ENCODE measurements around the gene ACTN1. TPM values are rescaled to one million over a fixed set of nuclear protein-coding genes. Genes with fewer than 3 reads are reported as not detected.
A peak's percentile ranks its signal among the peaks of the same experiment; 100 is the strongest.
"Not testable (repeated sequence)": the region's sequence is repeated elsewhere in the genome, so short reads cannot be mapped to it uniquely, and the experiment has no call there.

The ACTN1 gene
- total RNA-seq, 1 experiment from 2014 or later, result 71.1 TPM

- no peak for DNase-seq (ENCODE audit: extremely low read depth, low read depth)
Measured at GRCh38 chr14:68987653-68988036, 8.5 kb upstream of the ACTN1 start.

GRCh38 chr14:68986926-68987652 lies 8.0 kb upstream of the ACTN1 start:
- DNase-seq (ENCODE audit: extremely low read depth, low read depth), result no peak

GRCh38 chr14:68986225-68986624 lies 7.1 kb upstream of the ACTN1 start:
- DNase-seq (ENCODE audit: extremely low read depth, low read depth), result no peak

DNA sequence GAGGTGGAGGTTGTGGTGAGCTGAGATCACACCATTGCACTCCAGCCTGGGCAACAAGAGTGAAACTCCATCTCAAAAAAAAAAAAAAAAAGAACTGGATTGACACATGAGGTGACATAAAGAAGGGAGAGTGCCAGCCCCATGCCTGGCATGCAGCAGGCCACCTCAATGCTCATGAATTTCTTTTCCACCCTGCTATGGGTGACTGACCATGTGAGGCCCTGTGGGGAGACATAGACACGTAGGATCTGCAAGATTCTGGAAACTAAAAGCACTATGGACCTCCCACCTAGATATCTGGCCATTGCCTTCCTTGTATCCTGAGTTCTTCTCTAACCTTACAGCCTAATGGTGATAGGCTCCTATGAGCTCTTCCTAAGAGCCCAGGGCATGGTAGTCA lies 5.6 kb upstream of the ACTN1 start:
- DNase-seq (ENCODE audit: extremely low read depth, low read depth), result no peak

DNA sequence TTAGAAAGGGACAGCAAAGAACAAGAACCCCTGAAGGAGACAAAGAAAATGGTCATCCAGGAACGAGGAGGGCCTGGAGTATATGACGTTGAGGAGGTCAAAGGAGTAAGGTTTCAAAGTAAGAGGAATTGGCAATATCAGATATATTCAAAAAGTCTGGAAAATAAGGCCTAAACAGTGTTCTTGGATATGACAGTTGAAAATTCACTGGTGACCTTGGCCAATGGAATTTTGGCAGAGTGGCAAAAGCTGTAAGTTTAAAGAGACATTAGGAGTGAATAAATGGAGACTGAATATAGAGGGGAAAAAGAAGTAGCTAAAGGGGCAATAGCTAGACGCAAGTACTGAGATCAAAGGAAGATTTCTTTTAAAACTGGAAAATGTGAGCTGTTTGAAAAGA lies 4.1 kb upstream of the ACTN1 start:
- no peak for DNase-seq (ENCODE audit: extremely low read depth, low read depth)

GRCh38 chr14:68982581-68982980 lies 3.5 kb upstream of the ACTN1 start:
- no peak for DNase-seq (ENCODE audit: extremely low read depth, low read depth)

- DNase-seq (ENCODE audit: extremely low read depth, low read depth), result no peak
Measured at GRCh38 chr14:68981539-68981976, 2.5 kb upstream of the ACTN1 start.

DNA sequence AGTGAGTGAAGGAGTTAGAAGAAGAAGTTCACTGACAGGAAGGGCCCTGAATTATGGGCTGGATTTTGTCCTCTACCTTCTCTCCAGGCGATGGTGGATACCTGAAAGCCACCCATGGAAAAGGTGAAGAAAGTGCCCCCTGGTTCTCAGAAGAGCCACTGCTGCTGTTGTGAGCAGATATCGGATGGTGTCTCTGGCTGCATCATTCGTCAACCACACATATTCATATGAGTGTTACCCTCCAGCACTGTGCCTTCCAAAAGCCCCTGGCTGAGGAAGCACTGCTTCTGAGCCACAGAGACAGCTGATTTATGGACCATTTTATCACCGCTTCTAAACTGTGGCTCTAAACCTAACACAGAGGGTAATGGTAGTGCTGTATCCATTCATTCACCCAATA lies 2.0 kb upstream of the ACTN1 start:
- no peak for DNase-seq (ENCODE audit: extremely low read depth, low read depth)

GRCh38 chr14:68979722-68980451 lies 785 bp upstream of the ACTN1 start:
- DNase-seq (ENCODE audit: extremely low read depth, low read depth), result no peak

DNA sequence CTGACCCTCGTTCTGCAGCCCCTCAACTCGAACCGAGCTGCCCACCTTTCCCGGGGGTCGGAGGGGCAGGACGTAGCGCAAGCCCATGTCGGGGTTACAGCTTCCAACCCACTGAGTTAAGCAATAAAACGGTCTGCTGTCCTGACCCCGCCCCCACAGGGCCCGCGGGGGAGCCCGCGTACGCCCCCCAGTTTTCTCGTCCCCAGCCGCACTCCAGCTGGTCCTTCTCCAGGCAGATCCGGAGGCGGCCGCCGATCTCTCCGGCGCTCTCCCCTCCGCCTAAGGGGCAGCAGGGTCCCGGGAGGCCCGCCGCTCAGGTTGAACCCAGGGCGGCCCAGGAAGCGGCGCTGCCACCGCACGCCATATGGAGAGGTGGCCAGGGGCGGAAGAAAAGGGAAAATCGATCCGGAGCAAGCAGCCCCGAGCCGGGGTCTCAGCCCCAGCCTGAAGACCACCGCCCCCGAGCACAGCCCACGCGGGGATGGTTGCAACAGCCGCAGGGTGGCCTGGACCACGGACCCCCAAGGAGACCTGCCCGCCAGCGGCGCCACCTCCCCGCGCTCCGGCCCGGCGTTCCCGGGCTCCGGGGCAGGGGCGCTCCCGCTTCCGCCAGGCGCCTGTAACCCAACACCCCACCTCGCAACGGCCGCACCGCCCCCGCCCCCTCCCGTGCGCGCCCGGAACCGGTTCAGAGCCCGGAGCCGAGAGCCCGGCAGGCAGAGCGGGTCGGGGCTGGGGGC lies 760 bp downstream of the ACTN1 start:
- peak; percentile 28 for DNase-seq (ENCODE audit: extremely low read depth, low read depth)

DNA sequence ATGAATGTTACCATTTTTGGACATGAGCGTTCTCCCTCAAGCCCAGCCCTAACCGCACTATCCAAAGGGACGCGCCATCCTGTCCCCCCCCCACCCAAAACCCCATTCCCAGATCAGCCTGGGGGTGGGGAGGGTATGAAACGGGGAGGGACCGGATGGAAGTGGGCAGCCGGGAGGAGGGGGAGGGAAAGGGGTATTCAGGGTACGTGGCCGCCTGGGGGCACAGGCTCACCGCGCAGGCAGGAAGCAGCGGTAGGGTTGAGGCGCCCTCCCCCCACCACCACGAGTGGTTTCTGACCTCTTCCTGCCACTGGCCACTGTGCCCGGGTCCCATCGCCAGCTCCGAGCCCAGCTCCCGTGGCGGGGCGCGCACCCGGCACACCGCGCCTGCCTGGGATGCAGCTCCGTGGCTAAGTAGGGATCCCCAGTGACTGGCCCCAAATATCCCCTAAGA lies 1.4 kb downstream of the ACTN1 start:
- DNase-seq (ENCODE audit: extremely low read depth, low read depth), result peak; percentile 24

DNA sequence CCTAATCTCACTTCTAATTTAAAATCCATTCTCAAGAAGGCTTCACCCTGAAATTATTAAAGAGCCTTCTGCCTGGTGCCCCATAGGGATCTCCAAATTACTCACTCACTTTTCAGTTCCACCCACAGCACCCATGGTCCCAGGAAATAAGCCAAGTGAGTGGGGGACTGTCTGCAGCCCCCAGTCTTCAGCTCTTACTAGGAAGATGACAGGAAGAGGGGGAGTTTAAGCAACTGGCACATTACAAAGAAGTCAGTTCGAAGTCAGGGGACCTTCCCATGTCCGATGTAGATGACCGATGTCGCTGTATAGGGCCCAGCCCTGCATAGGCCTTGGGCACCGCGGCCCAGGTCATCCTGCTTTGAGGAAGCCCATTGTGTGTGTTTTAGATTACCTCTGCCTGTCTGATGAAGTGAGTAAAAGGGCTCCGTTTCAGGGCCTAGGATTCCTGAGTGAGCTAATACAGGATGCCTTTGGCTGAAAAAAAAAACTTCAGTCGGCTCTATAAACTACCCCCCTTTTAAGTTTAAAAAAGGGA lies 1.9 kb downstream of the ACTN1 start:
- DNase-seq (ENCODE audit: extremely low read depth, low read depth), result no peak

- DNase-seq (ENCODE audit: extremely low read depth, low read depth), result no peak
Measured at GRCh38 chr14:68976160-68977067, 2.7 kb downstream of the ACTN1 start.

DNA sequence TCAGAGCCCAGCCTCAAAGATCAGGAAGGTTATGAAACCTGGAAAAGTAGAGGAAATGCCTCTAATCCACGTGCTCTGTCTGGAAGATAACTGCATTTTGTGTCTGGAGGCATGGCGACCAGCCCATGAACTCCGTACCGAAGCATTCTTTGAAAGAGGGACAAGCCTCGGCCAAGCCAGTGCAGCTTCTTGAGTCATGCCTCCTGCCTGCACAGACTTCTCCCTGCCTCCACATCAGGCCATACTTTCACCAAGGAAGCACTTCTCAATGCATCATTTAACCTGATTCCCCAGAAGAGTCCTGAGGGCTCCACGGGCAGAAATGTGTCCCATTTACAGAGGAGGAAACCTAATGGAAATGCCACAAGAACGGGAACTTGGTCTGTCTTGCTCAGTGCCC lies 3.4 kb downstream of the ACTN1 start:
- DNase-seq (ENCODE audit: extremely low read depth, low read depth), result no peak

DNA sequence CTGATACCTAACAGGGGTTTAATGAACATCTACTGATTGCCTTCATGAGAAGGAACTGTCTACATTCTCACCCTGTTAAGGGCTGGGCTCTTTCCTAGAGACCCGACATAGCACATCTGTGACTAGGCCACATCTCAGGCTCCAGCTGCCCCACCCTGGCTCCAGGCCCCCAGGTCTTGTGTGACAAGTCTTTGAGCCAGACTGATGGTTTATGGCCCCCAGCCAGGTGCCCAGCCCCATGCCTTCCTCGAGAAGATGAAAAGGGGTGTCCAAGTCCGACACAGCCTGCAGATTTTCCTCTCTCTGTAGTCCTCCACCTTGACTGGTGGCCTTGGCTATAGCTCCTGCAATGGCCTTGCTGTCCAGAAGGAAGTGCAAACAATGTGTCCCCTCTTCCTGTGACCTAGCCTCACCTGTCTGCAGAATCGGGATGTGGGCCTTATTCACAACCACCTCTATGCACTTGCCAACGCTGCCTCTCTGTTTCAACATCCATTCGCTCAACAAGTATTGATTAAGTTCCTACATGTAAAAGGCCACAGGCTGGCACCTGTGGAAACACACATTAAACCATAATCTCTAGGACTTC lies 4.2 kb downstream of the ACTN1 start:
- DNase-seq (ENCODE audit: extremely low read depth, low read depth), result no peak

GRCh38 chr14:68973639-68974038 lies 5.5 kb downstream of the ACTN1 start:
- DNase-seq (ENCODE audit: extremely low read depth, low read depth), result no peak

DNA sequence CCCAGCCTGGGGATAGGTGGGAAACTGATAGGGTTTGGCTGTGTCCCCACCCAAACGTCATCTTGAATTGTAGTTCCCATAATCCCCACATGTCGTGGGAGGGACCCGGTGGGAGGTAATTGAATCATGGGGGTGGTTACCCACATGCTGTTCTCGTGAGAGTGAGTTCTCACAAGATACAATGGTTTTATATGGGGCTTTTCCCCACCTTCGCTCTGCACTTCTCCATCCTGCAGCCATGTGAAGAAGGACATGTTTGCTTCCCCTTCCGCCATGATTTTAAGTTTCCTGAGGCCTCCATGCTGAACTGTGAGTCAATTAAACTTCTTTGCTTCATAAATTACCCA lies 5.9 kb downstream of the ACTN1 start:
- not testable (repeated sequence) for DNase-seq (ENCODE audit: extremely low read depth, low read depth)

- DNase-seq (ENCODE audit: extremely low read depth, low read depth), result no peak
Measured at GRCh38 chr14:68972507-68973218, 6.4 kb downstream of the ACTN1 start.

DNA sequence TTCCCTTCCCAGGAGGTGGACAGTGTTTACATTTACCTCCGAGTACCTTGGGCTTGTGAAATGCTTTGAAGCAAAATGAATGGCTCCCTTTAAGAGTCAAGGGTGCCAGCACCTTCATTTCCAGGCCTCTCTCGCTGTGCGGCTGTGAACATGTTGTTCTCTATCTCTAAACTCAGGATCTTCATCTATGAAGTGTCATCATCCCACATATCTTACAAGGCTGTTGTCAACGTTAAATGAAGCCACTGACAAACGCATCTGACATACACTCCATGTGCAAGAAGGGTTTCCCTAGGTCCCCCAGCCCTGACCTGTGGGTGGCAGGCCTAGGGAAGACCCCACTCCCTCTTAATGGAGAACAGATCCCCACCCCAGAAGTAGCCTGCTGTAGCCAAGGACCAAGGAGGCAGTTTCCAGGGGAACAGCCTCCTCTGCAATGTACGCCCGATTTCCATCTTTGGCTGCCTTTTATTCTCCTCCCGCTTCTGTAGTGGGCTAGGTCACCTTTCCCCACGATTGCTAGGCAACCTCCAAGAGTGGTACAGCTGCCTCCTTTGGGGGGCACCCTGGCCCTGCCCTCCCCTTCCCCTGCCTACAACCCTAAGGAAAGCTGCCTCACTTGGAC lies 7.6 kb downstream of the ACTN1 start:
- no peak for DNase-seq (ENCODE audit: extremely low read depth, low read depth)
